HFF-Myc (cell line): Measurements from ENCODE around the gene SHANK3.
"Not testable (repeated sequence)": the region's sequence is repeated elsewhere in the genome, so short reads cannot be mapped to it uniquely, and the experiment has no call there.

Experiments used
- DNase-seq: peaks from one replicate; pipeline ENCODE4 v3.0.0-alpha.2; 2011; ENCODE audit warnings: low read depth; ENCODE audit errors: extremely low read depth
- H3K4me3 ChIP-seq: replicated peaks from 2 replicates; pipeline ENCODE4 v1.5.1; 2011; ENCODE audit warnings: low read depth, mild to moderate bottlenecking, control low read depth, low read length
- TF ChIP-seq, protein P1 (sequence below): IDR thresholded peaks from 2 replicates; pipeline ENCODE4 v1.5.1; 2012; ENCODE audit warnings: mild to moderate bottlenecking, low read depth, low read length, control low read depth; ENCODE audit errors: missing control alignments

Gene SHANK3

DNA sequence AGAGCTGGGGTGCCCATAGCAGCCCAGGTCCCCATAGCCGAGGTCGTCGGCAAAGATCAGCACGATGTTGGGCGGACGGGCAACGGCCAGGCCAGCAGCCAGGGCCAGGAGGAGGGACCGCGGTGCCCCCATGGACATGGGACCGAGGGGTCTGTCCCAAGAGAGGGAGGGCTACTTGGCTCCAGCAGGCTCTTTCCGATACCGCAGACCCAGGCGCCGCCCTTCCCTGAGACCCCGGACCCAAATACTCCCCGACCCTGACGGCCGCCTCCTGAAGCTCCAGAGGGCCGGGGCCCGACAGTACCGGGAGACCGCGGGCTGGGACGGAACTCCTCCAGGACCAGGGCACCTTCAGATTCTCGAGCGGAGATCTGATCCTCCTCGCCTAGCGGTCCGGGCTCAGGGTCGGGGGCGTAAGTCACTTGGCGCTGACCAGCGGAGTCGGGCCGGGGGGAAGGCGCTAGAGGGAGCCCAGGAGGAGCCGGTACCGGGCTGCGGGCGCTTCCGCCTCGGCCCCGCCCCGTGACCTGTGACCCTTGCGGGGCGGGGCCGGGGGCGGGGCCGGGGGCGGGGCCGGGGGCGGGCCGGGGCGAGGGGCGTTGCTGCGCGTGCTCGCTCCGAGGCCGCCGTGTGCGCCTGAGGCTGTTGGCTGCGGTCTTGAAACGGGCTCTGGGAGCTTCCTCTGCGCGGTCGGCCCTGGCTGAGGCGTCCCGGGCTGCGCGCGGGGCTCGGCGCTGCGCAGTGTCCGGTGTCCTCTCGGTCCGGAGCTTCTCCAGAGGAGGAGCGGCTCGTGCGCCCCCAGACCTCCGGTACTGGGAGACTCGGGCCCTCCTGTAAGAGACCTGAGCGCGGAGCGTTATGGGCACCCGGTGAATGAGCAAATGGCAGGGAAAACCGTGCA is 44.7 kb upstream of the SHANK3 start, which contains the start of gene ARSA:
Gene ARSA (minus strand): TSS at position 511 of the 901 bp plus-strand sequence. CDS start 373 bp downstream, at position 138.
- peak within 1 kb of the TSS; percentile 75 for H3K4me3 ChIP-seq
- DNase-seq: no peak
- TF ChIP-seq, protein P1, sequence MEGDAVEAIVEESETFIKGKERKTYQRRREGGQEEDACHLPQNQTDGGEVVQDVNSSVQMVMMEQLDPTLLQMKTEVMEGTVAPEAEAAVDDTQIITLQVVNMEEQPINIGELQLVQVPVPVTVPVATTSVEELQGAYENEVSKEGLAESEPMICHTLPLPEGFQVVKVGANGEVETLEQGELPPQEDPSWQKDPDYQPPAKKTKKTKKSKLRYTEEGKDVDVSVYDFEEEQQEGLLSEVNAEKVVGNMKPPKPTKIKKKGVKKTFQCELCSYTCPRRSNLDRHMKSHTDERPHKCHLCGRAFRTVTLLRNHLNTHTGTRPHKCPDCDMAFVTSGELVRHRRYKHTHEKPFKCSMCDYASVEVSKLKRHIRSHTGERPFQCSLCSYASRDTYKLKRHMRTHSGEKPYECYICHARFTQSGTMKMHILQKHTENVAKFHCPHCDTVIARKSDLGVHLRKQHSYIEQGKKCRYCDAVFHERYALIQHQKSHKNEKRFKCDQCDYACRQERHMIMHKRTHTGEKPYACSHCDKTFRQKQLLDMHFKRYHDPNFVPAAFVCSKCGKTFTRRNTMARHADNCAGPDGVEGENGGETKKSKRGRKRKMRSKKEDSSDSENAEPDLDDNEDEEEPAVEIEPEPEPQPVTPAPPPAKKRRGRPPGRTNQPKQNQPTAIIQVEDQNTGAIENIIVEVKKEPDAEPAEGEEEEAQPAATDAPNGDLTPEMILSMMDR: peak; percentile 32

DNA sequence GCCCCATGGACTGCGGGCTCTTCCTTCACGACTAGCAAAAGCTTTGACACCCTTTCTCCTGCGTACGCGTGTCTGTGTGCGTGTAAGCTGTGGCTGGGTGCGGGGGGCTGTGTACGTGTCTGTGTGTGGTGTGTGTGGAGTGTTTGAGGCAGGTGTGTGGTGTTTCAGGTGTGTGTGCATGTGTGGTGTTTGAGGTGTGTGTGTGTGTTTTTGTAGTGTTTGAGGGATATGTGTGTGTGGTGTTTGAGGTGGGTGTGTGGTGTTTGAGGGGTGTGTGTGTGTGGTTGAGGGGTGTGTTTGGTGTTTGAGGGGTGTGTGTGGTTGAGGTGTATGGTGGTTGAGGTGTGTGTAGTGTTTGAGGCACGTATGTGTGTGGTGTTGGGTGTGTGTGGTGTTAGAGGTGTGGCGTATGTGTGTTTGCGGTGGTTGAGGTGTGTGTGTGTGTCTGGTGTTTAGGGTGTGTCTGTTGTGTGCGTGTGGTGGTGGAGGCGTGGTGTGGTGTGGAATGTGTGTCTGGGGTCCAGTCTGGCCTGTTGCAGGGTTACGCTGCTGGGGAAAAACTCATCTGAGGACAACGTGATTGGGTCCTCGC is 44.0 kb upstream of the SHANK3 start:
- TF ChIP-seq, protein P1: no peak
- no peak for DNase-seq
- peak overlapping the region; percentile 75 for H3K4me3 ChIP-seq

DNA sequence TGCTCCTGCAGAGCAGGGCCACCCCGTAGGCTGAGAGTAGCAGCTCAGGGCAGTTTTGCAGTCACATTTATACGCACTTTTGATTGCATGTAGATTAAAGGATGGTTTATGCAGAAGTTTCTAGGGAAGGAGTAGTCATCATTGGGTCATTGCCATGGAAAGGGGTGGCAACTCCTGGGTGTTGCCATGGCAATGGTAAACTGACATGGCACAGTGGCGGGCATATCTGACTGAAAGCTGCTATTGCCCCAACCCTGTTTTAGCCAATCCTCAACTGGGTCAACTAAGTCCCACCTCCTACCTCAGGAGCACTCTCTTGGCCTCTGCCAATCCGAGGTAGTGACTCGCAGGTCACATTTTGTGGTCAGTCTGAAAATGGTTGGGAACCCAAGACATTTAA is 42.2 kb upstream of the SHANK3 start:
- TF ChIP-seq, protein P1: no peak
- no peak overlapping the region for H3K4me3 ChIP-seq
- DNase-seq: no peak

DNA sequence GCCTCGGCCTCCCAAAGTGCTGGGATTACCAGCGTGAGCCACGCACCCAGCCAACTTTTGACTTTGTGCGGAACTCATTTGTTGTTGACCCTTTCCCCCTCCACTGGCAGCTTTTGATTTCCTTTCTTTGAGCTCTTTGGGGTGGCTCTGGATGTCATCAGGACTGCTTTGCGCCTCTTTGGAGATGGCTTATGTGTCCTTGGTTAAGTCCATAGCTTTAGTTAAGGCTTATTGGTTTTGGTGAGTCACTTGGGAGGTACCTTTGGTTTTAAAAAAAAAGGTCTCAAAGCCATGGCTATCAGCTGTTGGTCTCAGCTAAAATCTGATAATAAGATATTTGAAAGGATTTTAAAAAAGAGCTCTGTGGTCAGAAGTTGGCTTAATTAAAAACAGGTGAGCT is 39.5 kb upstream of the SHANK3 start:
- TF ChIP-seq, protein P1: no peak
- H3K4me3 ChIP-seq: no peak overlapping the region
- DNase-seq: no peak

DNA sequence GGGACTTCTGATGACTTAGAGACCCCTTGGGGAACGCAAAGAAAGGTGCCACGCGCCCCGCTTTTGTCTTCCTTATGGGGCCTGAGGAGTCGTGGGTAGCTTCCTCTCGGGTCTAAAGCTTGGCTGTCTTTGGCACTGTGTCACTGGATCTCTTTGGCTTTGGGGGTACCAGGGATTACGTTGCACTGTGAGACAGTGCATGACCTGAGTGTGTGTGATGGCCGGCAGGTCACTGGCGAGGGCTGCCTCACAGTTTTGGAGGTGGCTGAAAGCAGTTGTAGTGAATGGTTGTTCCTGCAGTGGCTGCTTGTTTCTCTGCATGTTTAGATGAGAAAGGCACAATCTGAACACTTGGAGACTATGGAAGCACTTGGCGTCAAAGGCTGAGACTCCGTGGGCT is 38.9 kb upstream of the SHANK3 start:
- no peak for DNase-seq
- H3K4me3 ChIP-seq: no peak overlapping the region
- TF ChIP-seq, protein P1: no peak

DNA sequence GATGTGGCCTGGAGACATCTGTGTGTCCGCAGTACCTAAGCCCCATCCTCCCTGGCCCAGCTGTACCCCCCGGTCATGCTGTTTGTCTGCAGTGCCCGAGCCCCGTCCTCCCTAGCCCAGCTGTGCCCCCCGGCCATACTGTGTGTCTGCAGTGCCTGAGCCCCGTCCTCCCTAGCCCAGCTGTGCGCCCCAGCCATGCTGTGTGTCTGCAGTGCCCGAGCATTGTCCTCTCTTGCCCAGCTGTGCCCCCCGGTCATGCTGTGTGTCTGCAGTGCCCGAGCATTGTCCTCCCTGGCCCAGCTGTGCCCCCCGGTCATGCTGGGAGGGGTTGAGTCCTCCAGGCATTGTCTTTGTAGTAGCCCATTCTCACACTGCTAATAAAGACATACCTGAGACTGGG is 37.0 kb upstream of the SHANK3 start:
- TF ChIP-seq, protein P1: no peak
- no peak overlapping the region for H3K4me3 ChIP-seq
- DNase-seq: no peak

DNA sequence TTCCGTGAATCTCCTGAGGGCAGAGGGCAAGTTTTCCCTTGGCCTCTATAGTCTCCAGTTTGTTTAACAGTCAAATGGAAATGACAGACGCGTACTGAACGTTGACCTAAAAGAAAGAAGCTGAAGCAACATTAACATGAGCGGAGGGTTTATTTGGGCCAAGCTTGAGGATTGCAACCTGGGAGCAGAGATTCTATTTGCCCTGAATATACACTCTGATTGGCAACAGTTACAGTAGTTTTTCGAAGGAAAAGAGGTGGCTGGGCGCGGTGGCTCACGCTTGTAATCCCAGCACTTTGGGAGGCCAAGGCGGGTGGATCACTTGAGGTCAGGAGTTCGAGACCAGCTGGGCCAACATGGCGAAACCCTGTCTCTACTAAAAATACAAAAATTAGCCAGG is 32.3 kb upstream of the SHANK3 start:
- not testable (repeated sequence) for DNase-seq, H3K4me3 ChIP-seq
